Omental fat pad (tissue), 4 donors: Measurements from ENCODE around the gene RAC2. TPM values are rescaled to one million over a fixed set of nuclear protein-coding genes. Genes with fewer than 3 reads are reported as not detected.

Experiments used
- ATAC-seq: fragments of 150-250 bp; one replicate; pipeline ENCODE4 v1.9.1; 2016; ENCODE audit warnings: mild to moderate bottlenecking, moderate library complexity; ENCODE audit not compliant: low FRiP score
- DNase-seq: peaks from one replicate; pipeline ENCODE4 v3.0.0-alpha.2; 2019; ENCODE audit warnings: low spot score
- total RNA-seq, 4 donors: library from RNA; depleted of rRNA; stranded (reverse); fragments of >200 nt; gene quantifications; one replicate each; pipeline ENCODE4 v1.1.0, GENCODE V29; 2016
- TF ChIP-seq, protein P1 (sequence below), 3 donors: fragments of 450-650 bp; IDR thresholded peaks; one replicate each; pipeline ENCODE4 v1.5.1; 2016 to 2017; ENCODE audit warnings: antibody characterized with exemption in 3 of 3, mild to moderate bottlenecking in 3 of 3, moderate library complexity in 2 of 3

Gene RAC2
- total RNA-seq, 4 donors from 2014 or later: 11.0 to 51.6 (median 20.0) TPM

DNA sequence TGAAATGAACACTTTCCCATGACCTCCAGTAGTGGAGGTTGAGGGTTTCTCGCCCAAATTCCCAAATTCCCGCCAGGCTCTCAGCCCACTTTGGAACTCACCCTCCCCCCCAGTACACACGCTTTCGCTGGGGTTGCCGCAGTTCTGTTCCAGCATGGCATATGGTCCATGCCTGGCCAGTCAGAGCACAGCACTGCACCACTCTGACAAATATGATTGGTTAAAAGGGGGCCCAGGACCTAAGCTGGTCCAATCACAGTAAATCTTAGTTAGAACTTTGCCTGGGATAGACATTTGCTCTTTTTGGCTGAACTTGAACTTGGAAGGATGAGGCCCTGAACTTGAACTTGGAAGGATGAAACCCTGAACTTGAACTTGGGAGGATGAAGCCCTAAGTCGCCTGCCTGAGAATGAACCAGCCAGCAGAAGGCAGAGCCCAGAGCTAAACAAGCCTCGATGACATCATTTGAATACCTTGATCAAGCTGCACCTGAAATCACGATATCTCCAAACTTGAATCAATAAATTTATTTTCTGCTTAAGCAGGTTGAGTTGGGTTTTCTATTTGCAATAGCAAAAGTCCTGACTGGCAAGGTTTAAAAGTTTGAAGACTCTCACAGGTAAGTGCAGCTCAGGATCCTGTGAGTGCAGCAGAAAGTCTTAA is 19.2 kb downstream of the RAC2 start:
- TF ChIP-seq, protein P1, sequence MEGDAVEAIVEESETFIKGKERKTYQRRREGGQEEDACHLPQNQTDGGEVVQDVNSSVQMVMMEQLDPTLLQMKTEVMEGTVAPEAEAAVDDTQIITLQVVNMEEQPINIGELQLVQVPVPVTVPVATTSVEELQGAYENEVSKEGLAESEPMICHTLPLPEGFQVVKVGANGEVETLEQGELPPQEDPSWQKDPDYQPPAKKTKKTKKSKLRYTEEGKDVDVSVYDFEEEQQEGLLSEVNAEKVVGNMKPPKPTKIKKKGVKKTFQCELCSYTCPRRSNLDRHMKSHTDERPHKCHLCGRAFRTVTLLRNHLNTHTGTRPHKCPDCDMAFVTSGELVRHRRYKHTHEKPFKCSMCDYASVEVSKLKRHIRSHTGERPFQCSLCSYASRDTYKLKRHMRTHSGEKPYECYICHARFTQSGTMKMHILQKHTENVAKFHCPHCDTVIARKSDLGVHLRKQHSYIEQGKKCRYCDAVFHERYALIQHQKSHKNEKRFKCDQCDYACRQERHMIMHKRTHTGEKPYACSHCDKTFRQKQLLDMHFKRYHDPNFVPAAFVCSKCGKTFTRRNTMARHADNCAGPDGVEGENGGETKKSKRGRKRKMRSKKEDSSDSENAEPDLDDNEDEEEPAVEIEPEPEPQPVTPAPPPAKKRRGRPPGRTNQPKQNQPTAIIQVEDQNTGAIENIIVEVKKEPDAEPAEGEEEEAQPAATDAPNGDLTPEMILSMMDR (IDR thresholded peaks at IDR 0.05): no peak
- DNase-seq (no peak), ATAC-seq (no peak)

DNA sequence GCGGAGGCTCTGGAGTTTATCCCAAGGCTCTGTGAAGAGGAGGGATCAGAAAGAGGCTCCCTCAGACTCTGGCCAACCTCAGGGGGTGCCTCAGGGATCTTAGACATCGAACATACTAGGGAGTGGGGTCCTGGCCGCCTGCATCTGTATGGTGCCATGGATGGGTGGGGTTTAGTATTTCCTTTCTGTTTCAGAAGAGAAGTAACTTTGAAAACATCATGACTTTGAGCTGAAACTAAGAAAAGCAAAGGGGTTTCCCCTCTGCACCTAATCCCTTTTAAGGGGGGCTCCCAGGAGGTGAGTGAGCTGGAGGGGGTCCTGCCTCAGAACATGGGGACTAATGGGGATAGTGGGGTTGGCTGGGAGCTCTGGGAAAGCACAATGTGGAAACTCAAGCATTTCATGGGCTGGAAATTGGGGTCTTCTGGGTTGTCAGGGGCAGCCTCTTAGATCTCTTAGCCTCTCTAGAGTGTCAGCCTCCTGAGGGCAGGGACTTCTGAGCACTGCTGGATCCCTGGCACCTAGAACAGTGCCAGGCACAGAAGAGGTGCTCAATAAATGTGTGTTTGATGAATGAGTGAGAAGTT is 20.0 kb downstream of the RAC2 start:
- TF ChIP-seq, protein P1 (IDR thresholded peaks at IDR 0.05): no peak
- ATAC-seq (no peak), DNase-seq (no peak)

DNA sequence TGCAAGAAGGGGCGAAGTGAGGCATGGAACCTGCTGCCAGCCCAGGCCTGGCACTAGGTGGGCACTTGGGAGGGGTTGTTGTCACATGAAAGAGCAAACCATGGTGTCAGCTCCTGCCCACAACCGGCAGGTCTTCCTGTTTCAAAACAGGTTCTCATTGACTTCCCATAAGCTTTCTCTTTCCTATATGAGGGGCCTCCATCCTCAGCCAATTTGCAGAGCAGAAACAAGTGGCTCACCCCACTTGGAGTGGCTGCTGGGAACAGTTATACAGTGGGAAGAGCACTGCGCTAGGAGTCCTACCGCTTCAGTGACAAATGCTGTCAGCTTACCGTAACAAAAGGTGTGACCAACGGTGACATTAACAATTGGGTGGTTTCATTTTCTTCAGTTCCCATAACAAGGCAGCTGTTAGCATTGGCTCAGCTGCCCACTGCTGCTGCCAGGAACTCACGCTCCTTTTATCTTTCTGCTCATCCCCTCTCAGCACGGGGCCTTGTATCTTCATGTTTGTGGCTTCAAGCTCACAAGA is 21.6 kb downstream of the RAC2 start:
- ATAC-seq (no peak), DNase-seq (no peak)
- TF ChIP-seq, protein P1 (IDR thresholded peaks at IDR 0.05): no peak

DNA sequence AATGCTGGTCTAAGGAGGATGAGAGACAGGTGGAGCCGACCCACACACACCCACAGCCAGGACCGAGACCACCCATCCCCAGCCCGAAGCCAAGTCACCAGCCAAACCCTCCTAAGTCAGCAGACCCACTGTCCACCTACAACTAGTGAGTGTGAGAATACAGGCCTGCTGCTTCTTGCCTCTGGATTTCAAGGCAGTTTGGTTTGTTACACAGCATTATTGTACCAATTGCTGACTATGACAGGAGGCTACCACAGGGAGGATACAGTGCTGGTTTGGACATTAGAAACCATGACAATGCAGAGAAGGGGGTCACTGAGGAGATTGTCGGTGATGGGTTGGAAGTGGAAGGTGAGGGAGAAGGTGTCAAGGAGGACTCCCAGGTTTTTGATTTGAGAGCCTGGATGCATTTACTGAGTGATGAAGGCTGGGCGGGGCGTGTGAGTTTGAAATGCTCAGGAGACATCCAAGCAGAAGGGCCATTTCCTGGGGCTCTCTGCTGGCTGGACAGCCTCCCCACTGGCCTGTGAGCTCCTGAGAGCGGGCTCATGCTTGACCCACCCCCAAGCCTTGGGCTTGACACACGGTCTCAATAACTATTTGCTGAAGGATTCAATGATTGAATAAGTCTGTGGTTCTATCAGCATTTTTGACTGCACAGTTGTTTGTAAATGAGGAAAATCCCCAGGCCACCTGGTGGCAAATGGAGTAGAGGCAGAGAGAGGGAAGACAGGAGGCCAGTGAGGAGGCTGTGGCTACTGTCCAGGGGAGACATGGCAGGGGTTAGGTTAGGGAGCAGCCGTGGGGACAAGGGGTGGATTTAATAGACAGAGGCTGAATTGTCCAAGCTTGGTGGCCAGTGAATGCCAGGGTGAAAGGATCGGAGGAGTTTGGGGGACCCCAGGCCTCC is 22.4 kb downstream of the RAC2 start:
- TF ChIP-seq, protein P1 (IDR thresholded peaks at IDR 0.05): no peak
- DNase-seq (no peak), ATAC-seq (no peak)

DNA sequence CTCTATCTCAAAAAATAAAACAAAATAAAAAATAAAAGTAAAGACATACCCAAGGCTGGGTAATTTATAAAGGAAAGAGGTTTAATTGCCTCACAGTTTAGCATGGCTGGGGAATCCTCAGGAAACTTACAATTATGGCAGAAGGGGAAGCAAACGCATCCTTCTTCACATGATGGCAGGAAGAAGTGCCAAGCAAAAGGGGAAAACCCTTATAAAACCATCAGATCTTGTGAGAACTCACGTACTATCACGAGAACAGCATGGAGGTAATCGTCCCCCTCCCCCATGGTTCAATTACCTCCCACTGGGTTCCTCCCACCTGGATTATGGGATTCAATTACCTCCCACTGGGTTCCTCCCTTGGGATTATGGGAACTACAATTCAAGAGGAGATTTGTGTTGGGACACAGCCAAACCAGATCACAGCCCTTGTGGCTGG is 23.5 kb downstream of the RAC2 start:
- DNase-seq: no peak
- TF ChIP-seq, protein P1 (IDR thresholded peaks at IDR 0.05): no peak

DNA sequence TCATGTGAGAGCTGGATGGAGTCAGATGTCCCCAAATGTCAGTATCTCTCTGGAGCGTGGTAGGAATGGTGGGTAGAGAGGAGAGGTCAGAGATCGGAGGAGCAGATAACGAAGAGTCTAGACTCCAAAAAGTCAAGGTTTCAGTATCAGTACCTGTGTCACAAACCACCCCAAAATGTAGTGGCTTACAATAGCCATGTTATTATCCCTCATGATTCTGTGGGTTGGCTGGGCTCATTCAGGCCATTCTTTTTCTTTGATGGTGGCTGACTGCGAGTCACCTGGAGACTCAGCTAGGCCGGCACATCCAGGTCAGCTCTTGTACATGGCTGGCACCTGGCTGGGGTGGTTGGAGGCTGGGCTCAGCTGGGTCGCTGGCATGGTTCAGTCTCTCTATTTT is 24.5 kb downstream of the RAC2 start:
- TF ChIP-seq, protein P1 (IDR thresholded peaks at IDR 0.05): no peak
- ATAC-seq (no peak), DNase-seq (no peak)

More for the DNA sequence above, 23.5 kb downstream of the RAC2 start:
- no peak for ATAC-seq
